Heart left ventricle (tissue), 16 donors: ENCODE data around the gene PRPF6. TPM values are rescaled to one million over a fixed set of nuclear protein-coding genes. Genes with fewer than 3 reads are reported as not detected.

ENCODE experiments used
- ATAC-seq, 4 donors: fragments of 200-7000 bp; cut with Tn5 transposase; one replicate each; pipeline ENCODE4 v1.9.1; 2020 to 2022; ENCODE audit warnings: moderate library complexity in 4 of 4, mild to moderate bottlenecking in 3 of 4, moderate number of reproducible peaks in 1 of 4
- DNase-seq, 5 donors: peaks; one replicate each; pipeline ENCODE4 v3.0.0-alpha.2; 2020
- H3K27ac ChIP-seq, 12 donors: fragments of 200-600 bp; sonication (generic) in 4 of 12; one replicate each; pipeline versions ENCODE4 v1.5.0 to v1.8.0; 2016 to 2022; ENCODE audit warnings: mild to moderate bottlenecking in 2 of 12
- H3K27me3 ChIP-seq, 9 donors: fragments of 200-600 bp; sonication (generic) in 2 of 9; one replicate each; pipeline versions ENCODE4 v1.5.1 to v1.8.0; 2016 to 2022; ENCODE audit warnings: mild to moderate bottlenecking in 3 of 9
- H3K36me3 ChIP-seq, 9 donors: fragments of 200-600 bp; sonication (generic) in 2 of 9; one replicate each; pipeline versions ENCODE4 v1.5.0 to v1.8.0; 2018 to 2022; ENCODE audit warnings: mild to moderate bottlenecking in 2 of 9
- H3K4me1 ChIP-seq, 12 donors: fragments of 200-600 bp; sonication (generic) in 4 of 12; one replicate each; pipeline versions ENCODE4 v1.5.0 to v1.8.0; 2016 to 2022; ENCODE audit warnings: mild to moderate bottlenecking in 3 of 12
- H3K4me3 ChIP-seq, 12 donors: fragments of 200-600 bp; sonication (generic) in 4 of 12; one replicate each; pipeline versions ENCODE4 v1.5.0 to v1.8.0; 2017 to 2022; ENCODE audit warnings: mild to moderate bottlenecking in 9 of 12, moderate library complexity in 4 of 12
- H3K9me3 ChIP-seq, 12 donors: fragments of 200-600 bp; sonication (generic) in 4 of 12; one replicate each; pipeline versions ENCODE4 v1.5.0 to v1.8.0; 2016 to 2022; ENCODE audit warnings: mild to moderate bottlenecking in 1 of 12
- POLR2A ChIP-seq, 2 donors: fragments of 450-650 bp; IDR thresholded peaks; one replicate each; pipeline ENCODE4 v1.6.1; 2017; ENCODE audit warnings: antibody characterized with exemption in 2 of 2, mild to moderate bottlenecking in 2 of 2, moderate library complexity in 2 of 2
- WGBS, 4 donors: extraction: QIAGEN DNeasy Blood & Tissue Kit in 2 of 4; methylation state at CpG; one replicate each; pipeline versions ENCODE4 v1.1.5 to v1.1.7; 2013 to 2018; 5-methylcytosine and 5-hydroxymethylcytosine counted together
- intact Hi-C, 10 donors: fragments of 100-400 bp; cut with DNase I; formaldehyde crosslinking; loops; one replicate each; pipeline versions ENCODE4 v1.11.1 to v1.14.2; 2022
- polyA plus RNA-seq, 2 donors: library from polyadenylated mRNA; stranded (reverse); fragments of 200-250 nt; gene quantifications; one replicate each; pipeline ENCODE4 v1.2.3, GENCODE V29; 2013
- total RNA-seq, 9 donors: library from RNA; depleted of rRNA in 2 of 9; stranded (reverse); fragments of >200 nt in 2 of 9; fragmentation: NEBNext Ultra II Directional in 3 of 9; extraction: Animal tissue kit (Norgen Biotek cat#: 25700) in 3 of 9; gene quantifications; one replicate each; pipeline versions ENCODE4 v1.1.0 to v1.2.4, GENCODE V29; 2016 to 2023
- TF ChIP-seq, protein P1 (sequence below), 12 donors: fragments of 200-600 bp; sonication (generic) in 4 of 12; IDR thresholded peaks; one replicate each; pipeline versions ENCODE4 v1.5.0 to v1.8.0; 2018 to 2022; ENCODE audit warnings: antibody characterized with exemption in 12 of 12, mild to moderate bottlenecking in 5 of 12
- donor health status: ischemic (EF 13 %, LVEDD 7.1; RV severe dilation, severe dysfunction).
- donor health status: healthy with polysubstance abuse.
- donor health status: DM: no; HTN: yes; CAD: no.
- donor health status: DM: no; HTN: no; CAD: no.
- donor health status: ischemic (EF 25% LVEDD 6.9; RV normal size, moderate dysfunction).
- donor health status: ischemic (EF 25% LVEDD 5.7; RV mildly dilated, moderate dysfunction).
- donor health status: healthy.
- donor health status: DM: yes; HTN: yes; CAD: no.
- donor health status: ischemic (EF 35%, LVEDD 5.7; RV mildly dilated, moderate dysfunction).
- donor health status: nonischemic (EF 11% LVEDD 7.7; RV severe dilation, severe dysfunction).
- donor health status: DM: yes; HTN: yes; CAD: no.
- donor health status: PGD.
- donor health status: ischemic (EF 29% LVEDD 5.4; RV normal size, mild dysfunction).
- donor health status: nonischemic (EF 23%, LVEDD 6.1; RV moderate dilation, normal function).

Gene PRPF6
- total and polyA plus RNA-seq, 11 donors: 31.0 to 62.6 (median 47.6) TPM

DNA sequence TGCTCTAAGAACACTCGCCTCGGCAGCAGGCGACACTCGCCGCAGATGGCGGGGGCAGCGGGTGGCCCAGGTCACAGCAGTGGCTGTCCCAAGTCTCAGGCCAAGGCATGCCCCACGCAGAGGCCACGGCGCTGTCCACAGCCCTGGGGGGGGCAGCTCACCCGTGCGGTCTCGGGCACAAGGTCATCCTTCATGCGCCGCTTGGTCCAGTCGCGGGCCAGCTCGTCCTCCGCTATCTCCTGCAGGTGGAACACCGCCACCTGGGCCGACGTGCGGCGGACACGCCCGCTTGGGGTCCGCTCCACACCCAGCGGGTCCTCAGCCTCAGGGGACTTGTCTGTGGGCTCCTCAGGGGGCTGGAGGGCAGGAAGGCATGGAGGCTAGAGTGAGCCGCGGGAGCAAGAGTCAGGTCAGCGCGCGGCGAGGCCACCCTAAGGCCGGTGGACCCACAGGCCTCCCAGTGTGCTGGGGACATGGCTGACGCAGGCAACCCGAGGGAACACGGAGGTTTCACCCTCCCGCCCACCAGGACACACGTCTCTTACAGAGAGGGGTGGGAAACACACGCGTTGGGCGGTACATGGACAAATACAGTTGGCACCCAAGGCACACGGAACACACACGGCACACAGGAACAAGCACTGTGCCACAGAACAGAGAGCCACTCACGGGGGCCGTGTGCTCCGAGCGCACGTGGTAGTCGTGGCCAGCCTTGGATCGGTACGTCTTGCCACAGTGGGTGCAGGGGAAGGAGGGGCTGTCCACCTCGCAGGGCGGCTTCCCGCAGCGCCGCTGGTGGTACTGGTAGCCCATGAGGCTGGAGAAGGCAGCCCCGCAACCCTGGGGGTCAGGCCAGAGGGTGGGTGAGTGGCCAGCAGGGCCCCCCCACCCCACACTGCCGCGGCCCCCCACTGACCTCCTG lies 18.2 kb upstream of the PRPF6 start:
- Histone ChIP-seq H3K27ac (no peak overlapping the region), H3K9me3 (no peaks in the 10 kb centered on the region), H3K4me3 (no peak overlapping the region), H3K36me3 (peaks cover 0 to 69% (median 37%) of the 10 kb centered on the region in 9 donors), H3K27me3 (no peaks in the 10 kb centered on the region), H3K4me1 (peaks cover 0 to 5% (median 2%) of the 10 kb centered on the region in 12 donors)
- DNase-seq: peak in 4 of 5 donors; percentile 18 to 59 (median 28)
- 93 to 96% (median 96%) methylated on average over 38 to 61 of the region's 61 CpGs for WGBS, 4 donors
- ATAC-seq: no peak
- intact Hi-C loops: no loop called here
- TF ChIP-seq, protein P1, sequence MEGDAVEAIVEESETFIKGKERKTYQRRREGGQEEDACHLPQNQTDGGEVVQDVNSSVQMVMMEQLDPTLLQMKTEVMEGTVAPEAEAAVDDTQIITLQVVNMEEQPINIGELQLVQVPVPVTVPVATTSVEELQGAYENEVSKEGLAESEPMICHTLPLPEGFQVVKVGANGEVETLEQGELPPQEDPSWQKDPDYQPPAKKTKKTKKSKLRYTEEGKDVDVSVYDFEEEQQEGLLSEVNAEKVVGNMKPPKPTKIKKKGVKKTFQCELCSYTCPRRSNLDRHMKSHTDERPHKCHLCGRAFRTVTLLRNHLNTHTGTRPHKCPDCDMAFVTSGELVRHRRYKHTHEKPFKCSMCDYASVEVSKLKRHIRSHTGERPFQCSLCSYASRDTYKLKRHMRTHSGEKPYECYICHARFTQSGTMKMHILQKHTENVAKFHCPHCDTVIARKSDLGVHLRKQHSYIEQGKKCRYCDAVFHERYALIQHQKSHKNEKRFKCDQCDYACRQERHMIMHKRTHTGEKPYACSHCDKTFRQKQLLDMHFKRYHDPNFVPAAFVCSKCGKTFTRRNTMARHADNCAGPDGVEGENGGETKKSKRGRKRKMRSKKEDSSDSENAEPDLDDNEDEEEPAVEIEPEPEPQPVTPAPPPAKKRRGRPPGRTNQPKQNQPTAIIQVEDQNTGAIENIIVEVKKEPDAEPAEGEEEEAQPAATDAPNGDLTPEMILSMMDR (IDR thresholded peaks at IDR 0.05): no peak
- no peak for TF ChIP-seq POLR2A (IDR thresholded peaks at IDR 0.05)

DNA sequence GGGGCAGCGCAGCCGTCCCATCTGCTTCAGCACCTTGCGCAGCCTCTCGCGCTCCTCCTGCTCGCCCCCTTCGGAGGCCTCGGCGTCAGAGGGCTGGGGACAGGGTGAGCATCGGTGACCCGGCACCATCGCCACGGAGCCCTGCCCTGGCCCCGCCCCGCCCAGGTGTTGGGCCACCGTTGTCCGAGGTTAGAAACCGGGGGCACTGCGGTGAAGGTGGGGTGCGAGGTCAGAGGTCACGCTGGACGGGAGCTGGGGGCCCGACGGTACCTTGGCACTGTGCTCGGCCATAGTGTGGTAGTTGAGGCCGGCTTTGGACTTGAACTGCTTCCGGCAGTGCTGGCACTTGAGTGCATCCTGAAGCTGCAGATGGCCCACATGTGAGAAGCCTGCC lies 17.6 kb upstream of the PRPF6 start:
- H3K36me3 ChIP-seq: peaks cover 0 to 69% (median 37%) of the 10 kb centered on the region in 9 donors
- peaks cover 0 to 6% (median 2%) of the 10 kb centered on the region in 12 donors for H3K4me1 ChIP-seq
- no peak overlapping the region for H3K27ac ChIP-seq
- no peaks in the 10 kb centered on the region for H3K9me3 ChIP-seq
- no peak for TF ChIP-seq POLR2A (IDR thresholded peaks at IDR 0.05)
- 92 to 96% (median 94%) methylated on average over 12 to 27 of the region's 27 CpGs for WGBS, 4 donors
- H3K27me3 ChIP-seq: no peaks in the 10 kb centered on the region
- DNase-seq (peak in 4 of 5 donors; percentile 15 to 54 (median 22)), ATAC-seq (no peak)
- intact Hi-C loops: no loop called here
- H3K4me3 ChIP-seq: no peak overlapping the region

DNA sequence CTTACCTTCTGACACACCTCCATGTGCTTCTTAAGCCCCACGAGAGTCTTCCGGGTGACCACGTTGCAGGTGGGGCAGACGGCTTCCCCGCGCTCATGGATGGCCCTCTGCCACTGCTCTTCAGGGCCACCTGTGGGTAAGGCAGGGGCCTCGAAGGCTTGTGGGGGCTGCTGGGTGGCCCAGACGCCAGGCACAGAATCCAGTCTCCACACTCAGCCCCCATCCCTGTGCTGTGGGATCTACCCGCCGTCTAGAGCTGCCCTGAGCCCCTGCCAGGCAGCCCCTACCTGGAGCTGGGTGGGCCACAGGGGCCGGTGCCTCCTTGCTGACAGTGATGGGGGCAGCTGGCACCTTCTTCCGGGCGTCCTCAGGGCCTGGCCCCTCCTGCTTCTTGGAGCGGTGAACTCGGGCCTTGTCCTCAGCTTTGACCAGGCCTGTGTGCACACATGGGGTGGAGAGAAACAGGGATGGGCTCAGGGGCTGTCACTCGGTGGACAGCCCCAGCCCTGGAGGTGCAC lies 17.1 kb upstream of the PRPF6 start:
- ATAC-seq (no peak), DNase-seq (peak in 4 of 5 donors; percentile 17 to 58 (median 20))
- Histone ChIP-seq H3K9me3 (no peaks in the 10 kb centered on the region), H3K4me1 (peaks cover 0 to 11% (median 7%) of the 10 kb centered on the region in 12 donors), H3K4me3 (no peak overlapping the region), H3K36me3 (peaks cover 0 to 67% (median 37%) of the 10 kb centered on the region in 9 donors), H3K27ac (no peak overlapping the region), H3K27me3 (no peaks in the 10 kb centered on the region)
- TF ChIP-seq POLR2A (IDR thresholded peaks at IDR 0.05): no peak
- TF ChIP-seq, protein P1 (IDR thresholded peaks at IDR 0.05): no peak
- 91 to 96% (median 93%) methylated on average over 8 to 16 of the region's 16 CpGs for WGBS, 4 donors
- intact Hi-C loops: no loop called here

DNA sequence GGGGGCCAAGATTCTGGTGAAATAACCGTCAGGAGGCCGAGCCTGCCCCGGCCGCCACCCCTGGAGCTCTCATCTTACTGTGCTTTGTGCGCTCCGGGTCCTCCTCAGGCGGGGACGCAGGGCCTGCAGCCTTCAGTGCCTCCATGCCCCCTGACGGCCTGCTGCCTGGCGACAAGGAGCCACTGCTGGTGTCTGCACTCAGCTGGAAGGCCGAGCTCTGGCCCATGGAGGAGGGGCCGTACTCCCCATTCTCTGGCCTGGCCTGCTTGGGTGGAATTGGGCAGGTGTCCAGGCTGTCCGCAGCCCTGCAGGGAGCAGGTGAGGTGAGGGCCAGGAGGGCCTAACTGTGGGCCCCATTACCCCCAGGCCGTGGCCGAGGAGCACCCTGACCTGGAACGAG lies 16.5 kb upstream of the PRPF6 start:
- no peak overlapping the region for H3K4me3 ChIP-seq
- TF ChIP-seq, protein P1 (IDR thresholded peaks at IDR 0.05): no peak
- no peak for TF ChIP-seq POLR2A (IDR thresholded peaks at IDR 0.05)
- 90 to 97% (median 93%) methylated on average over 9 to 16 of the region's 16 CpGs for WGBS, 4 donors
- DNase-seq (peak in 3 of 5 donors; percentile 20 to 58 (median 31)), ATAC-seq (no peak)
- H3K27me3 ChIP-seq: no peaks in the 10 kb centered on the region
- peaks cover 0 to 62% (median 34%) of the 10 kb centered on the region in 9 donors for H3K36me3 ChIP-seq
- intact Hi-C loops: no loop called here
- no peak overlapping the region for H3K27ac ChIP-seq
- no peaks in the 10 kb centered on the region for H3K9me3 ChIP-seq
- H3K4me1 ChIP-seq: peaks cover 0 to 15% (median 11%) of the 10 kb centered on the region in 12 donors
